WTC11 (cell line): ENCODE data around the gene SLC2A5. TPM values are rescaled to one million over a fixed set of nuclear protein-coding genes. Genes with fewer than 3 reads are reported as not detected.

Experiments used
- ATAC-seq: fragments of 200-7000 bp; cut with Tn5 transposase; 2 replicates; pipeline ENCODE4 v1.10.0; 2021; ENCODE audit warnings: mild to moderate bottlenecking, moderate library complexity
- CTCF ChIA-PET: fragments of 300-600 bp; sonication (Branson Sonifier 250); formaldehyde crosslinking; loops from one replicate; lab custom pipeline; 2021; ENCODE audit warnings: antibody characterized with exemption; lab: Charles Lee
- POLR2A ChIA-PET: fragments of 350-600 bp; sonication (Branson Sonifier 250); formaldehyde crosslinking; loops from one replicate; lab custom pipeline; 2021; ENCODE audit warnings: antibody characterized with exemption; lab: Charles Lee
- DNase-seq: peaks from one replicate; pipeline ENCODE4 v3.0.0; 2021; ENCODE audit warnings: low spot score
- H3K27ac Mint-ChIP-seq: 2 replicates; pipeline ENCODE4 v1.8.0; 2021; ENCODE audit warnings: mixed read lengths
- H3K27me3 Mint-ChIP-seq: 2 replicates; pipeline ENCODE4 v1.8.0; 2021; ENCODE audit warnings: low read depth, mild to moderate bottlenecking, moderate library complexity, mixed read lengths
- H3K36me3 Mint-ChIP-seq: 2 replicates; pipeline ENCODE4 v1.8.0; 2021; ENCODE audit warnings: mixed read lengths
- H3K4me1 Mint-ChIP-seq: 2 replicates; pipeline ENCODE4 v1.8.0; 2022; ENCODE audit warnings: mixed read lengths
- H3K4me3 Mint-ChIP-seq: 2 replicates; pipeline ENCODE4 v1.8.0; 2021; ENCODE audit warnings: mild to moderate bottlenecking, moderate library complexity, mixed read lengths
- H3K9me3 Mint-ChIP-seq: 2 replicates; pipeline ENCODE4 v1.8.0; 2021; ENCODE audit warnings: mixed read lengths
- AR ChIP-seq: fragments of 250-450 bp; sonication (Bioruptor Pico); IDR thresholded peaks from 2 replicates; pipeline ENCODE4 v1.9.0; 2021; ENCODE audit warnings: mild to moderate bottlenecking
- ELF4 ChIP-seq: sonication (generic); formaldehyde crosslinking; IDR thresholded peaks from 2 replicates; pipeline ENCODE4 v1.8.1; 2022; ENCODE audit warnings: low read depth, mild to moderate bottlenecking, moderate library complexity, missing genetic modification reagents
- FOXP4 ChIP-seq: sonication (generic); formaldehyde crosslinking; IDR thresholded peaks from 2 replicates; pipeline ENCODE4 v1.8.0; 2022; ENCODE audit warnings: mild to moderate bottlenecking, missing genetic modification reagents
- JAZF1 ChIP-seq: fragments of 250-450 bp; sonication (Bioruptor Pico); IDR thresholded peaks from 2 replicates; pipeline ENCODE4 v1.9.0; 2021; ENCODE audit warnings: moderate library complexity, mild to moderate bottlenecking, inconsistent platforms
- JUN ChIP-seq: sonication (generic); formaldehyde crosslinking; IDR thresholded peaks from 2 replicates; pipeline ENCODE4 v1.8.0; 2023; ENCODE audit warnings: mild to moderate bottlenecking, missing genetic modification reagents
- NR2C2 ChIP-seq: sonication (generic); formaldehyde crosslinking; IDR thresholded peaks from 2 replicates; pipeline ENCODE4 v1.8.0; 2022; ENCODE audit warnings: mild to moderate bottlenecking, missing genetic modification reagents
- SP1 ChIP-seq: sonication (generic); formaldehyde crosslinking; conservative IDR thresholded peaks from 2 replicates; pipeline ENCODE4 v1.8.1; 2022; ENCODE audit warnings: missing genetic modification reagents
- STAT6 ChIP-seq: sonication (generic); formaldehyde crosslinking; conservative IDR thresholded peaks from 2 replicates; pipeline ENCODE4 v1.8.1; 2023; ENCODE audit warnings: mild to moderate bottlenecking, low read depth, missing genetic modification reagents, moderate library complexity
- USF2 ChIP-seq: sonication (generic); formaldehyde crosslinking; IDR thresholded peaks from 2 replicates; pipeline ENCODE4 v1.8.1; 2023; ENCODE audit warnings: mild to moderate bottlenecking, missing genetic modification reagents, moderate library complexity
- ZMAT4 ChIP-seq: fragments of 250-450 bp; sonication (Bioruptor Pico); IDR thresholded peaks from 2 replicates; pipeline ENCODE4 v1.9.0; 2021; ENCODE audit warnings: mild to moderate bottlenecking
- ZNF121 ChIP-seq: sonication (generic); formaldehyde crosslinking; IDR thresholded peaks from 2 replicates; pipeline ENCODE4 v1.8.0; 2023; ENCODE audit warnings: missing genetic modification reagents
- ZNF219 ChIP-seq: sonication (generic); formaldehyde crosslinking; IDR thresholded peaks from 2 replicates; pipeline ENCODE4 v1.8.0; 2023; ENCODE audit warnings: missing genetic modification reagents, mild to moderate bottlenecking, borderline replicate concordance
- ZNF416 ChIP-seq: fragments of 250-450 bp; sonication (Bioruptor Pico); IDR thresholded peaks from 2 replicates; pipeline ENCODE4 v1.9.0; 2021; ENCODE audit warnings: mild to moderate bottlenecking, inconsistent platforms
- total RNA-seq: library from RNA; stranded (reverse); gene quantifications from 3 replicates; pipeline ENCODE4 v1.2.3, GENCODE V29; 2021
- TF ChIP-seq, protein P1 (sequence below): sonication (generic); formaldehyde crosslinking; IDR thresholded peaks from 2 replicates; pipeline ENCODE4 v1.8.1; 2022; ENCODE audit warnings: mild to moderate bottlenecking, missing genetic modification reagents, moderate library complexity, borderline replicate concordance
- TF ChIP-seq, protein P2 (sequence below): sonication (generic); formaldehyde crosslinking; IDR thresholded peaks from 2 replicates; pipeline ENCODE4 v1.8.1; 2023; ENCODE audit warnings: mild to moderate bottlenecking, moderate library complexity, missing genetic modification reagents

SLC2A5 gene
- total RNA-seq, 1 experiment from 2014 or later, result 0.04 TPM

- POLR2A ChIA-PET, result interaction anchor here (0.6 kb wide), 1 partner anchor 24 kb away, joined by 4 read pairs; no protein-coding TSS in a partner anchor
- Mint-ChIP-seq H3K9me3 (peaks cover 8% of the 10 kb centered on the region), H3K4me3 (no peak overlapping the region), H3K4me1 (no peaks in the 10 kb centered on the region), H3K36me3 (peaks cover 4% of the 10 kb centered on the region; the same call in 1 of the 2 replicates), H3K27ac (no peak overlapping the region), H3K27me3 (no peaks in the 10 kb centered on the region)
- CTCF ChIA-PET, result interaction anchor here (0.8 to 2.4 kb wide), 5 partner anchors 30 to 177 kb away, joined by 4 to 7 read pairs (median 5); no protein-coding TSS in a partner anchor
- ATAC-seq (no peak), DNase-seq (no peak)
- TF ChIP-seq ELF4, result no peak
Observed at GRCh38 chr1:9039761-9040658, 29.4 kb downstream of the SLC2A5 start.

GRCh38 chr1:9038881-9039760 is 30.3 kb downstream of the SLC2A5 start:
- DNase-seq (no peak), ATAC-seq (peak; percentile 61)
- Mint-ChIP-seq H3K4me3 (no peak overlapping the region), H3K27me3 (no peaks in the 10 kb centered on the region), H3K9me3 (peaks cover 14% of the 10 kb centered on the region), H3K36me3 (peaks cover 4% of the 10 kb centered on the region; the same call in 1 of the 2 replicates), H3K27ac (no peak overlapping the region), H3K4me1 (peaks cover 2% of the 10 kb centered on the region)
- no peak for TF ChIP-seq ZNF416 (CRISPR knock-in tag)
- no peak for TF ChIP-seq ZNF219 (CRISPR knock-in tag)
- TF ChIP-seq USF2 (CRISPR knock-in tag), result no peak
- ChIA-PET CTCF (interaction anchor here (0.9 to 2.4 kb wide), 6 partner anchors 16 to 177 kb away, joined by 3 to 6 read pairs (median 4); no protein-coding TSS in a partner anchor), POLR2A (no interaction called here)

GRCh38 chr1:9038338-9038650 is 31.1 kb downstream of the SLC2A5 start:
- no peak for DNase-seq
- Mint-ChIP-seq H3K4me1 (peaks cover 10% of the 10 kb centered on the region), H3K4me3 (no peak overlapping the region), H3K27me3 (no peaks in the 10 kb centered on the region), H3K27ac (no peak overlapping the region), H3K36me3 (peaks cover 4% of the 10 kb centered on the region; the same call in 1 of the 2 replicates), H3K9me3 (peaks cover 14% of the 10 kb centered on the region)
- ATAC-seq, result no peak
- CTCF ChIA-PET, result interaction anchor here (0.8 to 2.4 kb wide), 7 partner anchors 13 to 79 kb away, joined by 3 to 7 read pairs (median 4); no protein-coding TSS in a partner anchor
- POLR2A ChIA-PET, result no interaction called here
- TF ChIP-seq ZMAT4 (no peak), STAT6 (no peak), ZNF121 (CRISPR knock-in tag) (no peak), JAZF1 (CRISPR knock-in tag) (no peak), SP1 (CRISPR knock-in tag) (no peak), NR2C2 (no peak), FOXP4 (CRISPR knock-in tag) (no peak), JUN (no peak), AR (CRISPR knock-in tag) (no peak), ZNF416 (CRISPR knock-in tag) (no peak)
- TF ChIP-seq, protein P1, sequence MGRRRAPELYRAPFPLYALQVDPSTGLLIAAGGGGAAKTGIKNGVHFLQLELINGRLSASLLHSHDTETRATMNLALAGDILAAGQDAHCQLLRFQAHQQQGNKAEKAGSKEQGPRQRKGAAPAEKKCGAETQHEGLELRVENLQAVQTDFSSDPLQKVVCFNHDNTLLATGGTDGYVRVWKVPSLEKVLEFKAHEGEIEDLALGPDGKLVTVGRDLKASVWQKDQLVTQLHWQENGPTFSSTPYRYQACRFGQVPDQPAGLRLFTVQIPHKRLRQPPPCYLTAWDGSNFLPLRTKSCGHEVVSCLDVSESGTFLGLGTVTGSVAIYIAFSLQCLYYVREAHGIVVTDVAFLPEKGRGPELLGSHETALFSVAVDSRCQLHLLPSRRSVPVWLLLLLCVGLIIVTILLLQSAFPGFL, result no peak
- TF ChIP-seq, protein P2, sequence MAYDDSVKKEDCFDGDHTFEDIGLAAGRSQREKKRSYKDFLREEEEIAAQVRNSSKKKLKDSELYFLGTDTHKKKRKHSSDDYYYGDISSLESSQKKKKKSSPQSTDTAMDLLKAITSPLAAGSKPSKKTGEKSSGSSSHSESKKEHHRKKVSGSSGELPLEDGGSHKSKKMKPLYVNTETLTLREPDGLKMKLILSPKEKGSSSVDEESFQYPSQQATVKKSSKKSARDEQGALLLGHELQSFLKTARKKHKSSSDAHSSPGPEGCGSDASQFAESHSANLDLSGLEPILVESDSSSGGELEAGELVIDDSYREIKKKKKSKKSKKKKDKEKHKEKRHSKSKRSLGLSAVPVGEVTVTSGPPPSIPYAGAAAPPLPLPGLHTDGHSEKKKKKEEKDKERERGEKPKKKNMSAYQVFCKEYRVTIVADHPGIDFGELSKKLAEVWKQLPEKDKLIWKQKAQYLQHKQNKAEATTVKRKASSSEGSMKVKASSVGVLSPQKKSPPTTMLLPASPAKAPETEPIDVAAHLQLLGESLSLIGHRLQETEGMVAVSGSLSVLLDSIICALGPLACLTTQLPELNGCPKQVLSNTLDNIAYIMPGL, result no peak
